GM12864 (cell line): ENCODE results near the gene TNN.

Source experiments
- DNase-seq: peaks from one replicate; pipeline ENCODE4 v3.0.0-alpha.2; 2011; ENCODE audit warnings: low read depth
- H3K4me3 ChIP-seq: 2 replicates; pipeline ENCODE4 v1.5.1; 2011; ENCODE audit warnings: mild to moderate bottlenecking, low read depth, low read length, control low read depth
- TF ChIP-seq, protein P1 (sequence below): IDR thresholded peaks from 2 replicates; pipeline ENCODE4 v1.5.1; 2011; ENCODE audit warnings: low read depth, mild to moderate bottlenecking, moderate library complexity, low read length, control low read depth, inconsistent platforms; ENCODE audit errors: missing control alignments

The TNN gene

GRCh38 chr1:175171036-175171913 is 103.6 kb downstream of the TNN start:
- no peak for DNase-seq
- TF ChIP-seq, protein P1, sequence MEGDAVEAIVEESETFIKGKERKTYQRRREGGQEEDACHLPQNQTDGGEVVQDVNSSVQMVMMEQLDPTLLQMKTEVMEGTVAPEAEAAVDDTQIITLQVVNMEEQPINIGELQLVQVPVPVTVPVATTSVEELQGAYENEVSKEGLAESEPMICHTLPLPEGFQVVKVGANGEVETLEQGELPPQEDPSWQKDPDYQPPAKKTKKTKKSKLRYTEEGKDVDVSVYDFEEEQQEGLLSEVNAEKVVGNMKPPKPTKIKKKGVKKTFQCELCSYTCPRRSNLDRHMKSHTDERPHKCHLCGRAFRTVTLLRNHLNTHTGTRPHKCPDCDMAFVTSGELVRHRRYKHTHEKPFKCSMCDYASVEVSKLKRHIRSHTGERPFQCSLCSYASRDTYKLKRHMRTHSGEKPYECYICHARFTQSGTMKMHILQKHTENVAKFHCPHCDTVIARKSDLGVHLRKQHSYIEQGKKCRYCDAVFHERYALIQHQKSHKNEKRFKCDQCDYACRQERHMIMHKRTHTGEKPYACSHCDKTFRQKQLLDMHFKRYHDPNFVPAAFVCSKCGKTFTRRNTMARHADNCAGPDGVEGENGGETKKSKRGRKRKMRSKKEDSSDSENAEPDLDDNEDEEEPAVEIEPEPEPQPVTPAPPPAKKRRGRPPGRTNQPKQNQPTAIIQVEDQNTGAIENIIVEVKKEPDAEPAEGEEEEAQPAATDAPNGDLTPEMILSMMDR: no peak
- no peak overlapping the region for H3K4me3 ChIP-seq

DNA sequence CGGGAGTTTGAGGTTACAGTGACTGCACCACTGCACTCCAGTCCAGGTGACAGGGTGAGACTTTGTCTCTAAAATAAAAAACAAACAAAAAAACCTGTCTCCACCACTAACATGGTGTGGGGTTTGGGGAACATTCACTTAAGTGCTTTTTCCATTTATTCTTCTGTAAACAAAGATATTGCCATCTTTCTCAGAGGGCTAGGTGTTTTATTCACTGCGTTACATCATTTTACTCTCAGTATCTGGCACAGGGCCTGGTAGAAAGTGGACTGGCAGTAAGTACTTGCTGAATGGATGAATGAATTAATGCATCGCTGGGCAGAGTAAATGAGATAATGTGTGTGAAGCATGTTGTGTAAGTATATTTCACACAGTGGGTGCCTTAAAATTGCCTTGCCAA is 104.9 kb downstream of the TNN start:
- DNase-seq: no peak
- H3K4me3 ChIP-seq: no peak overlapping the region
- TF ChIP-seq, protein P1: no peak

GRCh38 chr1:175173531-175173930 is 105.9 kb downstream of the TNN start:
- H3K4me3 ChIP-seq: no peak overlapping the region
- TF ChIP-seq, protein P1: no peak
- DNase-seq: no peak

GRCh38 chr1:175174309-175175102 is 106.9 kb downstream of the TNN start:
- no peak for DNase-seq
- TF ChIP-seq, protein P1: no peak
- no peak overlapping the region for H3K4me3 ChIP-seq

DNA sequence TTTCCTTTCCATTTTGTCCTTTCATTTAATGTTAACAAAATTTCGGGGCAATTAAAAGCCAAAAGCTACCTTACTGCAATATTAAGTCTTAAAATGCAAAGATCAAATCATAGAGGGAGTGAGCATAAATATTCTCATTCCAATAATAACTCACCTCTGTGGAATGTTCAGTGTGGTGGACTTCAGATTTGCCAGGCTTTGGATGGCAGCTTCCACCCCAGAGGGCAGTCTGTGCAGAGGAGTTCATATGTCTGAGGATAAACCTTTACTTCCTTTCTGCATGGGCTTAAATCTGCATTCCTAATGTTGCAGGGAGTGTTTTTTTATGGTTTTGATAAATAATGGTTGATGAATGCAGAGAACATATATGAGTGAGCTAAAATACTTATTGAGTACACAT is 108.6 kb downstream of the TNN start:
- no peak for DNase-seq
- no peak overlapping the region for H3K4me3 ChIP-seq
- TF ChIP-seq, protein P1: no peak

DNA sequence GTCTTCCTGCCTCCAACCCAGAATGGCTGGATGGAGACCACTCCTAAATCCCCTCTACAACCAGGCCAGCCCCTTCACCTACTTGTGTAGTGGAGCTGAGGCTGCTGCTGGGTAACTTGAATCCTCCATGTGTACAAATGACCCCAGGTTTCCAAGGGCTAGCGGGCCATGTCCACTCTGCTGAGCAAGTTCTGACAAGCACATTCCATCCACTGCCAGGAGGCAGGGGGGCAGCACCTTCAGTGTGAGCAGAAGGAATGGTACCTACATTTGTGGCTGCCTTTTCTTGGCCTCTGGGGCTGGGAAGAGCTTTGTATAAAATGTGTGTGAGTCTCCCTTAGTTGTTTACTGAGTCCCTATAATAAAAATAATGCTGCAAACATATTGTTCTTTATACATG is 110.4 kb downstream of the TNN start:
- H3K4me3 ChIP-seq: no peak overlapping the region
- TF ChIP-seq, protein P1: no peak
- no peak for DNase-seq

GRCh38 chr1:175178456-175178855 is 110.8 kb downstream of the TNN start:
- DNase-seq: no peak
- H3K4me3 ChIP-seq: no peak overlapping the region
- TF ChIP-seq, protein P1: no peak
